Esophagus squamous epithelium (tissue), 5 donors: Measurements from ENCODE around the gene TMEM132D. TPM values are rescaled to one million over a fixed set of nuclear protein-coding genes. Genes with fewer than 3 reads are reported as not detected.

Experiments
- DNase-seq: peaks from one replicate; lab custom pipeline; 2025; lab: John Stamatoyannopoulos, UW
- H3K27ac ChIP-seq, 4 donors: fragments of 200-600 bp; sonication (generic); one replicate each; pipeline ENCODE4 v1.5.1; 2016 to 2019; ENCODE audit warnings: mild to moderate bottlenecking in 1 of 4
- H3K27me3 ChIP-seq, 4 donors: fragments of 200-600 bp; sonication (generic); 1 replicate in 3 of 4; 2 replicates in 1 of 4; pipeline versions ENCODE4 v1.5.1 to v1.6.0; 2017 to 2021; ENCODE audit warnings: antibody characterized with exemption in 1 of 4
- H3K36me3 ChIP-seq, 3 donors: fragments of 200-600 bp; sonication (generic); one replicate each; pipeline ENCODE4 v1.5.1; 2016 to 2019
- H3K4me1 ChIP-seq, 3 donors: fragments of 200-600 bp; sonication (generic); one replicate each; pipeline ENCODE4 v1.5.1; 2017 to 2019
- H3K4me3 ChIP-seq, 4 donors: fragments of 200-600 bp; sonication (generic); 1 replicate in 3 of 4; 2 replicates in 1 of 4; pipeline ENCODE4 v1.5.1; 2016 to 2019; ENCODE audit warnings: mild to moderate bottlenecking in 2 of 4, moderate library complexity in 1 of 4
- H3K9me3 ChIP-seq, 3 donors: fragments of 200-600 bp; sonication (generic); one replicate each; pipeline ENCODE4 v1.5.1; 2016 to 2019
- CTCF ChIP-seq, 6 experiments: fragments of 450-650 bp in 4 of 6; fragments of 200-600 bp in 2 of 6; sonication (generic) in 2 of 6; IDR thresholded peaks; one replicate each; pipeline ENCODE4 v1.5.1; 2016 to 2019; ENCODE audit warnings: antibody characterized with exemption in 6 of 6, mild to moderate bottlenecking in 4 of 6, moderate library complexity in 4 of 6
- POLR2A ChIP-seq, 4 donors: fragments of 450-650 bp; IDR thresholded peaks; one replicate each; pipeline ENCODE4 v1.6.1; 2017; ENCODE audit warnings: antibody characterized with exemption in 4 of 4, mild to moderate bottlenecking in 4 of 4, moderate library complexity in 3 of 4
- WGBS, 2 donors: methylation state at CpG; one replicate each; pipeline ENCODE4 v1.1.5; 2018; 5-methylcytosine and 5-hydroxymethylcytosine counted together
- intact Hi-C: fragments of 100-400 bp; cut with DNase I; formaldehyde crosslinking; loops from one replicate; pipeline ENCODE4 v1.15.0; 2022
- total RNA-seq, 4 donors: library from RNA; depleted of rRNA; stranded (reverse); fragments of >200 nt; gene quantifications; one replicate each; pipeline ENCODE4 v1.1.0, GENCODE V29; 2016
- donor health status: DM: yes; HTN: yes; CAD: no.

The TMEM132D gene
- total RNA-seq, 4 donors from 2014 or later, result not detected

- no peaks in the 10 kb centered on the region for H3K4me1 ChIP-seq
- H3K4me3 ChIP-seq, result no peak overlapping the region
- DNase-seq, result no peak
- intact Hi-C loops, result no loop called here
- no peaks in the 10 kb centered on the region for H3K27me3 ChIP-seq
- H3K36me3 ChIP-seq, result no peaks in the 10 kb centered on the region
- no peaks in the 10 kb centered on the region for H3K9me3 ChIP-seq
- TF ChIP-seq POLR2A (IDR thresholded peaks at IDR 0.05) (no peak), CTCF (IDR thresholded peaks at IDR 0.05) (no peak)
- 71 to 72% methylated on average over 7 of the region's 7 CpGs for WGBS, 2 donors
- no peak overlapping the region for H3K27ac ChIP-seq
Measured at GRCh38 chr12:129676411-129676810, 227.4 kb downstream of the TMEM132D start.

GRCh38 chr12:129675947-129676346, 227.9 kb downstream of the TMEM132D start:
- Histone ChIP-seq H3K4me3 (no peak overlapping the region), H3K9me3 (no peaks in the 10 kb centered on the region), H3K27ac (no peak overlapping the region), H3K36me3 (no peaks in the 10 kb centered on the region), H3K4me1 (no peaks in the 10 kb centered on the region), H3K27me3 (no peaks in the 10 kb centered on the region)
- intact Hi-C loops, result no loop called here
- DNase-seq, result no peak
- TF ChIP-seq CTCF (IDR thresholded peaks at IDR 0.05), result no peak
- TF ChIP-seq POLR2A (IDR thresholded peaks at IDR 0.05), result no peak
- 58 to 70% methylated on average over 3 of the region's 3 CpGs for WGBS, 2 donors

- Histone ChIP-seq H3K4me1 (no peaks in the 10 kb centered on the region), H3K36me3 (no peaks in the 10 kb centered on the region), H3K9me3 (no peaks in the 10 kb centered on the region), H3K4me3 (no peak overlapping the region), H3K27me3 (no peaks in the 10 kb centered on the region), H3K27ac (no peak overlapping the region)
- TF ChIP-seq POLR2A (IDR thresholded peaks at IDR 0.05), result no peak
- TF ChIP-seq CTCF (IDR thresholded peaks at IDR 0.05), result no peak
- intact Hi-C loops, result no loop called here
- 52 to 66% methylated on average over 4 of the region's 4 CpGs for WGBS, 2 donors
- no peak for DNase-seq
Measured at GRCh38 chr12:129675496-129675895, 228.3 kb downstream of the TMEM132D start.

GRCh38 chr12:129673806-129674205, 230.0 kb downstream of the TMEM132D start:
- WGBS, 2 donors, result 63 to 69% methylated on average over 5 of the region's 5 CpGs
- TF ChIP-seq POLR2A (IDR thresholded peaks at IDR 0.05) (no peak), CTCF (IDR thresholded peaks at IDR 0.05) (no peak)
- Histone ChIP-seq H3K9me3 (no peaks in the 10 kb centered on the region), H3K36me3 (no peaks in the 10 kb centered on the region), H3K27me3 (no peaks in the 10 kb centered on the region), H3K27ac (no peak overlapping the region), H3K4me3 (no peak overlapping the region), H3K4me1 (no peaks in the 10 kb centered on the region)
- no peak for DNase-seq
- intact Hi-C loops, result no loop called here

GRCh38 chr12:129672110-129672509, 231.7 kb downstream of the TMEM132D start:
- DNase-seq, result no peak
- 73 to 76% methylated on average over 6 to 7 of the region's 8 CpGs for WGBS, 2 donors
- no peak overlapping the region for H3K4me3 ChIP-seq
- intact Hi-C loops, result no loop called here
- no peaks in the 10 kb centered on the region for H3K27me3 ChIP-seq
- H3K4me1 ChIP-seq, result no peaks in the 10 kb centered on the region
- no peak overlapping the region for H3K27ac ChIP-seq
- no peak for TF ChIP-seq CTCF (IDR thresholded peaks at IDR 0.05)
- no peak for TF ChIP-seq POLR2A (IDR thresholded peaks at IDR 0.05)
- H3K36me3 ChIP-seq, result no peaks in the 10 kb centered on the region
- H3K9me3 ChIP-seq, result no peaks in the 10 kb centered on the region
